Endodermal cell (in vitro differentiated cells): ENCODE data around the gene ALDH5A1. TPM values are rescaled to one million over a fixed set of nuclear protein-coding genes. Genes with fewer than 3 reads are reported as not detected.

ENCODE experiments used
- DNase-seq: peaks from one replicate; pipeline ENCODE4 v3.0.0-alpha.2; 2017
- H3K27ac ChIP-seq: 2 replicates; pipeline ENCODE4 v1.5.1; 2013; ENCODE audit warnings: mild to moderate bottlenecking, low read depth, low read length, moderate library complexity
- H3K27me3 ChIP-seq: 2 replicates; pipeline ENCODE4 v1.6.1; 2013; ENCODE audit warnings: mild to moderate bottlenecking, low read length, moderate library complexity; ENCODE audit not compliant: insufficient read depth, control insufficient read depth, poor library complexity, severe bottlenecking
- H3K36me3 ChIP-seq: 2 replicates; pipeline ENCODE4 v1.7.0; 2013; ENCODE audit warnings: mild to moderate bottlenecking, low read length, moderate library complexity; ENCODE audit not compliant: control insufficient read depth, insufficient read depth
- H3K4me1 ChIP-seq: one replicate; pipeline ENCODE4 v1.7.0; 2013; ENCODE audit warnings: low read length; ENCODE audit not compliant: control insufficient read depth, insufficient read depth
- H3K4me3 ChIP-seq: 2 replicates; pipeline ENCODE4 v1.5.1; 2013; ENCODE audit warnings: mild to moderate bottlenecking, low read length, moderate library complexity
- H3K9ac ChIP-seq: 2 replicates; pipeline ENCODE4 v1.6.1; 2013; ENCODE audit warnings: mild to moderate bottlenecking, low read length, moderate library complexity; ENCODE audit not compliant: poor library complexity, severe bottlenecking; ENCODE audit errors: extremely low read depth
- H3K9me3 ChIP-seq: 2 replicates; pipeline ENCODE4 v1.6.1; 2013; ENCODE audit warnings: mild to moderate bottlenecking, low read length, moderate library complexity; ENCODE audit not compliant: control insufficient read depth
- H3K27ac Mint-ChIP-seq: 2 replicates; pipeline ENCODE4 v1.8.0; 2020; ENCODE audit warnings: mixed read lengths
- H3K27me3 Mint-ChIP-seq: 2 replicates; pipeline ENCODE4 v1.8.0; 2021; ENCODE audit warnings: mild to moderate bottlenecking, mixed read lengths; ENCODE audit not compliant: insufficient read depth
- H3K36me3 Mint-ChIP-seq: 2 replicates; pipeline ENCODE4 v1.8.0; 2020; ENCODE audit warnings: low read depth, mixed read lengths
- H3K4me1 Mint-ChIP-seq: 2 replicates; pipeline ENCODE4 v1.8.0; 2020; ENCODE audit warnings: mixed read lengths
- H3K4me3 Mint-ChIP-seq: 2 replicates; pipeline ENCODE4 v1.8.0; 2020; ENCODE audit warnings: mild to moderate bottlenecking, moderate library complexity, mixed read lengths
- H3K9me3 Mint-ChIP-seq: 2 replicates; pipeline ENCODE4 v1.8.0; 2020; ENCODE audit warnings: mild to moderate bottlenecking, mixed read lengths
- WGBS, 2 experiments: methylation state at CpG; one replicate each; pipeline versions ENCODE4 v1.1.5 to v1.1.7; 2013; ENCODE audit warnings: missing lambda C conversion rate in 2 of 2, mixed read lengths in 1 of 2; ENCODE audit not compliant: insufficient coverage in 1 of 2, insufficient read length in 1 of 2; 5-methylcytosine and 5-hydroxymethylcytosine counted together
- total RNA-seq, 2 donors: library from RNA; stranded (reverse); fragmentation: NEBNext Ultra II Directional in 1 of 2; extraction: Animal tissue kit (Norgen Biotek cat#: 25700) in 1 of 2; gene quantifications; 2 replicates in 1 of 2; 3 replicates in 1 of 2; pipeline ENCODE4 v1.2.1, GENCODE V29; 2021
- TF ChIP-seq, protein P1 (sequence below): fragments of 200-600 bp; sonication (generic); conservative IDR thresholded peaks from 2 replicates; pipeline ENCODE4 v1.5.0; 2021; ENCODE audit warnings: antibody characterized with exemption, mild to moderate bottlenecking

The ALDH5A1 gene
- total RNA-seq, 2 donors from 2014 or later = 7.1 to 9.6 TPM

DNA sequence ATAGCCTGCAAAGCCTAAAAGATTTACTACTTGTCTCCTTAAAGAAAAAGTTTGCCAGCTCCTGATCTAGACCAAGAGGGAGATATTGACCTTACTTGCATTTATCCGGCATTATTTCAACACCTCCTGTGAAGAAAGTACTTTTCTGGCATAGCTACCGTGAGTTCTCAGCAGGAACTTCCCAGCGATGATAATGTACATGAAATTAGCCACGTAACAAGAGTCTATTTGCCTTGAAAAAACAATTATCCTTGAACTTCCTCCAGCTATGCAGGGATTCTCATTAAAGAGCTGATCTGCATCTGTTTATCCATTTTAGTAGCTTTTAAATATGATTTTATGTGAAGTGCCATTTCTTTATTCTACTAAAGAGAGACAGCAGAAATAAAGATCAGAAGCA is 41.7 kb downstream of the ALDH5A1 start:
- no peak overlapping the region for H3K4me3 Mint-ChIP-seq
- H3K9me3 Mint-ChIP-seq = no peaks in the 10 kb centered on the region
- TF ChIP-seq, protein P1, sequence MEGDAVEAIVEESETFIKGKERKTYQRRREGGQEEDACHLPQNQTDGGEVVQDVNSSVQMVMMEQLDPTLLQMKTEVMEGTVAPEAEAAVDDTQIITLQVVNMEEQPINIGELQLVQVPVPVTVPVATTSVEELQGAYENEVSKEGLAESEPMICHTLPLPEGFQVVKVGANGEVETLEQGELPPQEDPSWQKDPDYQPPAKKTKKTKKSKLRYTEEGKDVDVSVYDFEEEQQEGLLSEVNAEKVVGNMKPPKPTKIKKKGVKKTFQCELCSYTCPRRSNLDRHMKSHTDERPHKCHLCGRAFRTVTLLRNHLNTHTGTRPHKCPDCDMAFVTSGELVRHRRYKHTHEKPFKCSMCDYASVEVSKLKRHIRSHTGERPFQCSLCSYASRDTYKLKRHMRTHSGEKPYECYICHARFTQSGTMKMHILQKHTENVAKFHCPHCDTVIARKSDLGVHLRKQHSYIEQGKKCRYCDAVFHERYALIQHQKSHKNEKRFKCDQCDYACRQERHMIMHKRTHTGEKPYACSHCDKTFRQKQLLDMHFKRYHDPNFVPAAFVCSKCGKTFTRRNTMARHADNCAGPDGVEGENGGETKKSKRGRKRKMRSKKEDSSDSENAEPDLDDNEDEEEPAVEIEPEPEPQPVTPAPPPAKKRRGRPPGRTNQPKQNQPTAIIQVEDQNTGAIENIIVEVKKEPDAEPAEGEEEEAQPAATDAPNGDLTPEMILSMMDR = no peak
- Histone ChIP-seq H3K4me1 (peaks cover 6% of the 10 kb centered on the region), H3K36me3 (no peaks in the 10 kb centered on the region), H3K4me3 (no peak overlapping the region), H3K27me3 (no peaks in the 10 kb centered on the region), H3K27ac (no peak overlapping the region), H3K9ac (no peak overlapping the region), H3K9me3 (no peaks in the 10 kb centered on the region)
- 79 to 87% methylated on average over 4 of the region's 4 CpGs for WGBS, 2 experiments
- DNase-seq = no peak
- peaks cover 31% of the 10 kb centered on the region for H3K4me1 Mint-ChIP-seq
- H3K27ac Mint-ChIP-seq = no peak overlapping the region
- peaks cover 11% of the 10 kb centered on the region for H3K36me3 Mint-ChIP-seq
- H3K27me3 Mint-ChIP-seq = peaks cover 23% of the 10 kb centered on the region

DNA sequence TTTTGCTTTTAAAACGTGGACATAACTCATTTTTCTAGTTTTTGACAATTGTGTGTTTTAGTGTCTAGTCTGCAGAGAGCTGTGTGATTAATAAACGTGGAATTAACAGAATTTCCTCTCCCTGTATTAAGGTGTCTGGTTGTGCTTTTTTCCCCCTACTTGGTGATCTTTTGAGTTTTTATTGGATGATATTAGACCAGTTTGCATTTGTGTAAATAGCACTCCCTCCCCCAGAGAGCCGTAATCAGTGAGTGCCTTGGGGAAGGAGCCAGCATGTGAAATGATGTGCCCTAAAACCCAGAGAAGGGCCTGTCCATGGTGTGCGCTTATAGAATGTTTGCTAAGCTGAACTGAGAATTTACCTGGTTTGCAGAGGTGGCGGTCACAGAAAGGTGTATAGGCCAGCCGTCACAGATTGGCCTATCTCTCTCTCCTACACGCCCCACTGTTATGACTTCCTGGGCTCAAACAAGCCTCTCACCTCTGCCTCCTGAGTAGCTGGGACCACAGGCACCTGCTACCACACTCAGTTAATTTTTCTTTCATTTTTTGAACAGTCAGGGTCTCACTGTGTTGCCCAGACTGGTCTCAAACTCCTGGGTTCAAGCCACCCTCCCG is 42.4 kb downstream of the ALDH5A1 start:
- Mint-ChIP-seq H3K27me3 (peaks cover 18% of the 10 kb centered on the region), H3K4me3 (no peak overlapping the region), H3K4me1 (peaks cover 31% of the 10 kb centered on the region), H3K27ac (no peak overlapping the region), H3K9me3 (no peaks in the 10 kb centered on the region), H3K36me3 (peaks cover 11% of the 10 kb centered on the region)
- H3K4me3 ChIP-seq = no peak overlapping the region
- H3K27ac ChIP-seq = no peak overlapping the region
- WGBS, 2 experiments = 92 to 93% methylated on average over 5 to 8 of the region's 8 CpGs
- no peak for DNase-seq
- H3K27me3 ChIP-seq = no peaks in the 10 kb centered on the region
- H3K4me1 ChIP-seq = peaks cover 6% of the 10 kb centered on the region
- H3K9me3 ChIP-seq = peaks cover 1% of the 10 kb centered on the region
- H3K36me3 ChIP-seq = no peaks in the 10 kb centered on the region
- H3K9ac ChIP-seq = no peak overlapping the region
- TF ChIP-seq, protein P1 = no peak

DNA sequence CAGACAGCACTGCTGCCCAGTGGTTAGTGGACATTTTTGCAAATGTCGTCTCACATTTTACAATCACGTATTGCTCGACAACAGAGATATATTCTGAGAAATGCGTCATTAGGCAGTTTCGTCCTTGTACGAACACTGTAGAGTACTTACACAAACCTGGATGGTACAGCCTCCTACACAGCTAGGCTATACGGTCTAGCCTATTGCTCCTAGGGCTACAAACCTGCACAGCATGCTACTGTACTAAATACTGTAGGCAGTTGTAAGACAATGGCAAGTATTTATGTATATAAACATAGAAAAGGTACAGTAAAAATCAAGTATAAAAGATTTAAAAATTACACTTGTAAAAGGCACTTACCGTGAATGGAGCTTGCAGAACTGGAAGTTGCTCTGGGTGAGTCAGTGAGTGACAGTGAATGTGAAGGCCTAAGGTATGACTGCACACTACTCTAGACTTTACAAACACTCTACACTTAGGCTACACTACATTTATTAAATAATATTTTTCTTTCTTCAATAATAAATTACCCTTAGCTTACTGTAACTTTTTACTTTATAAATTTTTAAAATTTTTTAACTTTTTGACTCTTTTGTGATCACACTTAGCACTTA is 43.1 kb downstream of the ALDH5A1 start:
- no peak overlapping the region for H3K4me3 Mint-ChIP-seq
- H3K27me3 Mint-ChIP-seq = peaks cover 12% of the 10 kb centered on the region
- Histone ChIP-seq H3K9me3 (peaks cover 7% of the 10 kb centered on the region), H3K27me3 (no peaks in the 10 kb centered on the region), H3K9ac (no peak overlapping the region), H3K36me3 (no peaks in the 10 kb centered on the region), H3K4me3 (no peak overlapping the region), H3K4me1 (peaks cover 6% of the 10 kb centered on the region), H3K27ac (no peak overlapping the region)
- H3K36me3 Mint-ChIP-seq = peaks cover 9% of the 10 kb centered on the region
- WGBS, 2 experiments = 86 to 94% methylated on average over 5 to 8 of the region's 8 CpGs
- TF ChIP-seq, protein P1 = no peak
- no peak overlapping the region for H3K27ac Mint-ChIP-seq
- H3K4me1 Mint-ChIP-seq = peaks cover 31% of the 10 kb centered on the region
- DNase-seq = no peak
- H3K9me3 Mint-ChIP-seq = no peaks in the 10 kb centered on the region
